Epithelial cell of esophagus (primary cell): Measurements from ENCODE around the gene CEP112.

Experiments used
- DNase-seq: peaks from one replicate; pipeline ENCODE4 v3.0.0; 2010; ENCODE audit warnings: low read depth
- H3K4me3 ChIP-seq: 2 replicates; pipeline ENCODE4 v1.5.1; 2011; ENCODE audit warnings: mild to moderate bottlenecking, low read length, control low read depth
- CTCF ChIP-seq: IDR thresholded peaks from 2 replicates; pipeline ENCODE4 v1.5.1; 2011; ENCODE audit warnings: low read depth, mild to moderate bottlenecking, low read length, control low read depth, inconsistent platforms; ENCODE audit not compliant: insufficient read depth; ENCODE audit errors: missing control alignments

CEP112 gene

DNA sequence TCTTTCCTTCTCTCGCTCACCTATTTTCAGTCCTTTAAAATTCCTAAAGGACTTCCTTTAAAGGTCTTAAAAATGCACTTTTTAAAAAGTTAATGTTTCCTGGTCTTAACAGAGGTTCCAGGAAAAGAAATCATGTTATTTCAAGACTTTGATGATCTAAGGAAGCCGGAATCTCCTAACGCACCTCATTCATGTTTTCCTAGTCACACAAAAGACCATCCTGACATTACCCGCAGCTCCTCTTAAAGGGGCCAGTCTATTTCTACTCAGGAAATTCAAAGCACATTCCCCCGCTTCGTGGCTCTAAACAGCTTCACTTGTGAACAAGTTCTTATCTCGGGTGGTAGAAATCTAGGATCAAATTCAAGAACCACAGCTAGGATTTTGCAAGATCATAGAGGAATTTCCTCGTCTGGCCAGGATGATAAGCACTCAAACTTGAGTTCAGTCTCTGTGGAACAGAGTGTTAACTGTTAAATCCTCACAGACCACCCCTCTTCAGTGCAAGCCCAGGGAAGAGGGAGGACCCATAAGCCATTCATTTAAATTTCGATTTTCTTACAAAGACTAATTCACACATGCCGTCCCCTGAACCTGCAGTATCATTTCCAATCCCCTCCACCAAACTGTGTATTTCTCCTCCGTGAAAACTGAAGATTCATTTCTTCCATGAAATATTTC is 493.4 kb downstream of the CEP112 start:
- peak; percentile 3 for DNase-seq
- no peak overlapping the region for H3K4me3 ChIP-seq
- TF ChIP-seq CTCF = no peak

DNA sequence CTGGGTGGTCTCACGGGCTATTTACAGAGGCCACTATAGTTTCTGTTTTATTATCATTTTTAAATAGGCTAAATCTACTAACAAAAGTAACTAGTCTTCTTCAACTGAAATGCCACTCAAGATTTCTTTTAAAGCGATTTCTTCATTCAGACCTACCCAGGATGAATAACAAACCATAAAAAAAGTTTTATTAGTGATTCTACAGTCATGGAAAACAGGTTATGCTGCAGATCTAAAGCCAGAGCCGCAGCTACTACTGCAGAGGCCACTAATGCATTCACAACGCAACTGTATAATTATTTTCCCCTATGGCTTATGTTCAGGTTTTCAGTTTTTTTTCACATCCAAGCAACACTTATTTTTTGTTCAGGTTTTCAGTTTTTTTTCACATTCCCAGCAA is 494.3 kb downstream of the CEP112 start:
- TF ChIP-seq CTCF = no peak
- H3K4me3 ChIP-seq = no peak overlapping the region
- DNase-seq = no peak

DNA sequence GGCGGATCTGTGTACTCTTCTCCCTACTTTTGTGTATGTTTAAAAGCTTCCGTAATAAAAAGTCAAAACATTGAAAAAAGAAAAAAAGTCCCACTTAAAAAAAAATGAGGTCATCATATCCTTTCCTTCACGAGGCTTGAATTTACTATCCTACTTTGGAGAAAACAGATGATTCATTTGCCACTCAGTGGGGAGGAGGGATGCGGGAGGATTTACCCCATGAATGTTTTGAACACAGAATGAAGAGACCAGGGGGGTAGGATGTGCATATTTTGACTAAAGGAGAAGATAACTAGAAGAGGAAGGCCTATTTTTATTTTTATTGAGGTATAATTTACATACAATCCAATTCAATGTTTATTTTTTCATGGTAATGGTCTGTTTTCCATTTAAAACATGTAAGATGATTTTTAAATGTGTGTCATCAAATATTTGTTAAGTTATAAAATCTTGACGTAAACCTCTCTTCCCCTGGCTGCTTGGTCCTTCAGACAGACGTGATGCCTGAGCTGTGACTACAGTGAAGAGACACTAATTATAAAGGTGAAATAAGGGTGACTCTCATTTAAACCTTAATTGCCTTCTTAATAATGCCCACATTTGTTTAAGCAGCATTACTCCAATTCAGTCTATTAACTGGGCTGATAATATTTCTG is 495.1 kb downstream of the CEP112 start:
- no peak for DNase-seq
- H3K4me3 ChIP-seq = no peak overlapping the region
- TF ChIP-seq CTCF = no peak

- no peak for DNase-seq
- TF ChIP-seq CTCF = no peak
- no peak overlapping the region for H3K4me3 ChIP-seq
Measured at GRCh38 chr17:65694601-65695000, 497.3 kb downstream of the CEP112 start.

DNA sequence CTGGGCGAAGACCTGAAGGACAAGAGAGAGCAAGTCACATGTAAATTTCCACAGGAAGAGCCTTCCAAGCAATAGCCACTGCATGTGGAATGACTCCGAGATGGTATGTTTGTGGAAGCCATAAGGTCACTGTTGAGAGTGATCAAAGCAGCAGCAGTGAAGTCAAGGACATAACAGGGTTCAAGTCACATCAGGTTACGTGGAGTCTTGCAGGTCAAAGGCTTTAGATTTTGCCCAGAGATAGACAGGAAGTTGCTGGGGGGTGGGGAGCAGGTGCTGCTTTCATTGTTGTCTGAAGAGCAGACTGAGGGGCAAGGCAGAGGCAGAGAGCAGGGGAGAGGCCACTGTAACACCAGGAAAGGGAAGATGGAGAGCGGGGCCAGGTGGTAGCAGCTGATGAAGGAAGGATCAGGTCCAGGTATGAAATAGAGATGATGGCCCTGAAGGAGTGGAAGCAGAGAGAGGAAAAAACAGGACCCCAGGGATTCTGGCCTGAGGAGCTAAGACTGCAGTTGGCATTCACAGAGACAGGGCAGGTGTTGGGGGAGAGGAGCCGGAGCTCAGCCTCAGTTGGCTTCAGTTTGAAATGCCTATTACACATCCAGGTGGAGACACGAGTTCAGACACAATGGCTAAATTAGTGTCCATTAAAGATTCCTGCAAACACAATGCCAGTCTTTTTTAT is 501.2 kb downstream of the CEP112 start:
- DNase-seq = no peak
- no peak overlapping the region for H3K4me3 ChIP-seq
- no peak for TF ChIP-seq CTCF

GRCh38 chr17:65688307-65688706 is 503.6 kb downstream of the CEP112 start:
- no peak for TF ChIP-seq CTCF
- H3K4me3 ChIP-seq = no peak overlapping the region
- no peak for DNase-seq
